Activated CD4-positive, alpha-beta T cell treated with anti-CD3 and anti-CD28 coated beads, Interleukin-2, Interleukin-4, amounts not matched to agents 100 ng/mL and 50 ng/mL, durations not matched to agents 16 hours and 8 hours (primary cell): ENCODE results near the gene FAM124A.
A peak's percentile ranks its signal among the peaks of the same experiment; 100 is the strongest.

Experiments
- DNase-seq: peaks from one replicate; pipeline ENCODE4 v3.0.0-alpha.2; 2020; ENCODE audit warnings: low spot score

Gene FAM124A

DNA sequence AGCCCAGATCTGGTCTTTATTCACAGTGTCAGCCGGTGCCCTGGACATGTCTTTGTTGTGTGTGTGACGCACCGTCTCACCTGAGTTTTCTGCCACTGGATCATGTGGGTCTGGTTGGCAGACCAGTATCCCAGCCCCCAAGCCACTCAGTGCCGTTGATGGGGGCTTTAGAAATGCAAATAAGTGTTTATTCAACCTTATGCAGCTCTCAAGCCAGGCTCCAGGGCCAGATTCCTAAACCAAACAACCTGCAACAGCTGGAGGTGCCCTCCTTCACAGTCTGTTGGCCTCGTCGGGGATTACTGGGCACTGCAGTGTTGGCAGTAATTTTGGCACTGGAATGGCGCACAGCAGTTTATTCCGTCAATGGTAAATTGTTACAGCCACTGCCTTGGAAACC, 21.6 kb downstream of the FAM124A start:
- no peak for DNase-seq

DNA sequence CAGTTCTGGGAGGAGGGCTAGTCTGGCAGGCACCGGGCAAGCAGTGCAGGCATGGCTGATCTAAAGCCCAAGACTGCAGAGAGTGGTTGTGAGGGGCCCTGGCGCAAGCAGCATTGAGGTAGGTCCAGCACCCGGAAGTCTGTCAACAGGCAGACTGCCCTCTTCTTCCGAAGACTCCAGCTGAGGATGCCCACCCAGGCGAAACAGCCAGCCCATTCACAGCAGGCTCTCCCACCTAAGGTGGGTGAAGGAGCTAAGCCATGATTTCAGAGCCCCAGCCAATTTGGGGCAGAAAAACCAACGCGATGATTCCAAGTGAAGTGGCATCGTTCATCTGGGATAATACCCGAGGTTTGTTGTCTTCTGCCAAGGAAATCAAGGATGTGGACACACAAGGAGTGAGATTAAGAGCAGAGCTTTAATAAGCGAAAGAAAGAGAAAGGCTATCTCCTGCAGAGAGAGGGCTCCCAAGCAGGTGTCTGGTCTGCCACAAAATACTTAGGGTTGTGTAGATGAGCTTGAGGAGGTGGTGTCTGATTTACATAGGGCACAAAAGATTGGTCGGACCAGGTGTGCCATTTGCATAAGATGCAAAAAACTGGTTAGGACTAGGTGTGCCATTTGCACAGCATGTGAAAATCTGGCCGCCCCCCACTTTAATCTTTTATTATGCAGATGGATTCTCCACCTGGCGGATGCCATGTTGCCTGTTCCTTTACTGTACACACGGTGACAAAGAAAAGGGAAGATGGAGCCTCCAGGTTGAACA, 22.6 kb downstream of the FAM124A start:
- DNase-seq = no peak

DNA sequence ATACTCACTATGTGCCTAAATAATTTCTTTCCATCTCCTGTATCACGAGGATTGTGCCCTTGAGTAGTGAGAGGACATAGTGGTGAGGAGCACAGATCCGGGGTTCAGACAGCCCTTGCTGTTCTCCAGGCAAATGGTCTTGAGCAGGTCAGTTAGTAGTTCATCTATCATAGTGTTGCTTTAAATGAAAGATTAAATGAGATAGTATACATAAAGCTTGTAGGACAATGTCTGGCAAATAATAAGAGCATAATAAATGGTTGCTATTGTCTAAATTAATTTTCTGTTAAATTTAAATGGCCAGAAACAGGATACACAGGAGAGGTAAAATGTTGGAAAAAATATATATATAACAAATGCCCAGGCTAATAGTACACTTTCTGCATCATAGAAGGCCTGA, 23.4 kb downstream of the FAM124A start:
- DNase-seq = no peak

DNA sequence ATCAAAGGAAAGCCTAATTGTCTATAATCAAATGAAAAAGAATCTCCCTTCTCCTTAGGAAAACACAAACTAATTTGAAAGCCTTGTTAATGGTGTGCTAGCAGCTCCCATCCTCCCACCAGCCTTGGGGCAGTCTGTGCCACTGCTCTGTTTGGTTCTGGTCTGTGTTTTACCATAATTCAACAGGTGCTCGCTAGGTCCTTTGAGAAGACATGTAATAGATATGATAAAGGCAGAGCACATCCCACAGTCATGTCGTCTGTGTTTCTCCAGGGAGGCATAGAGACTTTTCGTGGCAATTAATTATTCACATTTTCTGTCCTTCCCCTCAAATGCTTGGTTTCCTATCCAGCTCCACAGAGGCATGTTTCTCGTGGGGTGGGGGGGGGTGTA, 23.8 kb downstream of the FAM124A start:
- DNase-seq = no peak

DNA sequence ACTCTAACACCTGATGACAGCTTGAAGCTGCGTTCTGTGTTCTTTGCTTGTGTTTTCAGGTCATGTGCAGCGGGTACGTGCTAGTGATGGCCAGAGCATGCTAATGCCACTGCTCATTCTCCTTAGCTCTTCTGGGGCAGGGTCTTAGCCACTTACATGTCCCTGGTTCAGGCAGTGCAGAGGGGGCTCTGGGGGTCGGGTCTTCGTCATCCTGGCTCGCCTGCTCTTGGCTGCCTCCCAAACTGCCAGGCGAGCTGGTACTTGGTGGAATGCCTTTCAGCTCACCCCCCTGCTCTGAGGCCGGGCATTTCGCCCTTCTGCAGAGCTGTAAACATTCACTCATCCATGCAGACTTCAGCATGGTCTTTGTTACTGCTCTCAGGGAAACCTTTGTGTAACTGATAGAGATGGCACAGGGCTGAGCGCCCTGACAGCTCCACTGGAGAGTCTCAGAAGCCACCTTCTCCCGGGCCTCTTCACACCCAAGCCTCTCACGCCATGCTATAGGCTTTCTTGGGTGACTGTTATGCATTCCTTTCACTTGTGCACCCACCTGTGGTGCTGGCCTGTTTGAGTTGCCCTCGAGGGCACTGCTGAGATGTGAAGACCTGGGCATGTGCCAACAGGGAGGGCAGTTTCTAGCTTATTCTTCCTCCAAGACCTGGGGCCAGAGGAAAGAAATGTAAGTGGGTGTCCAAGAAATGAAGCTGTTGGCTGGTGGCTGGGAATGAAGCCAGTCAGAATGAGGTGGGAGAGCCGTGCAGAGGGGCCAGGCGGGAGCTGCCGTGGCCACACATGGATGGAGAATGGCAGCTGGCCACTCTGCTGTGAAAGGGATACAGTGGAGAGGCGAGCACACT, 24.4 kb downstream of the FAM124A start:
- no peak for DNase-seq

DNA sequence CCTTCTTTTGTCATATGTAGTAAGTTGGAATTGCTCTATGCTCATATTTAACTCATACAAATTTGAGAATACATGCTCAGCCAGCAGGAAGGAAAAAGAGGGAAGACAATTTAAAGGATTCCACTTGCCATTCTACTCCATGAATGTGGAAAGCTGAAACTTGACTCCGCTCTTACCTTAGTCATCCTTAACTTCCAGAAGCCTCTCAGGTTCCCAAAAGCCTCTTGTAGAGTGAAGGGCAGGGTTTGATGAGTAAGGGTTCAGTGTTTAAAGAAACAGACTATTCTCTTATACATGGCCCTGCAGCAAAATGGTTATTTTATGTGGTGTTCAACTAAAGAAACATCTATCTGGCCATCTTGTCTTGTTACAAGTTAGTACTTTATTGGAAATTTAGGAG, 27.1 kb downstream of the FAM124A start:
- DNase-seq = no peak

DNA sequence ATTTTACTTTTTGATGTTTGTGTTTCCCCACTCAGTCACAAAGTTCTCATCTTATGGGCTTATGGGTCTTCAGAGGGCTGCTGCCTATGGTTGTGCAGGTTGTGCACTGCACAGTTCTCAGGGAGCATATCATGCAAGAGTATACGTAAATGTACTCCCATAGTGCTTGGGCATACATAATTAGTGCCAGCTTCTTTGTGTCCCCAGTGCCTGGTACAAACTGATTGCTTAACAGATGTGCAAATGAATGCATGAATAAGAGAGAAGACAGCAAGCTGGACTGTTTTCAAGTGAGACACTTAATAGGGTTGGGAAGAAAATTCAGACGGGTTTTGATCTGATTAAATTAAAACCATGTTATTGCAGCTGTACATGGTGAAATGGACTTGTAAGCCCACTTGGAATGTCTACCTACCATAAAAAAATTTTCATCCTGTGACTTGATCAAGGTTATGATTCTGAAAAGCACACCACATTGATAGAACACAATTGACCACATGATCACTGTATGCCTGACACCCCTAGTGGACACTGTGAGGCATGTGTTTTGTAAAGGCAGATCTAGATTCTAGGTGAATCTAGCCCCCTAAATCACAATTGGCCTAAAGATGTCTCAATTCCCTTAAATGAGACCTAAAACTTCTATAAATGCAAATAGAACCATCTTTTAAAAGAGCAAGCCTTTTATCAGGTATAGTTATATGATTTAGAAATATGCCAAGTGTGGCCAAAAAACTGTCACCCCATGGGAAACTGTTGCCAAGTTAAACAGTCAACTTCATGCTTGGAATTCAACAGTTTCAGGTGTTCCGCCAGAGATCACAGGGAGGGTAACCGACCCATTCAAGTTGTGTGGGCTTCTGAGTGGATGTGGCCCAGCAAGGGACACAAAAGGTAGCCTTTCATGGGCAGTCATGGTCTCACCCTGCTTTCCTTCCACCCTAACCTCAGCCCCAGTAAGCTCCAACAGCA, 27.9 kb downstream of the FAM124A start:
- DNase-seq = peak; percentile 5

DNA sequence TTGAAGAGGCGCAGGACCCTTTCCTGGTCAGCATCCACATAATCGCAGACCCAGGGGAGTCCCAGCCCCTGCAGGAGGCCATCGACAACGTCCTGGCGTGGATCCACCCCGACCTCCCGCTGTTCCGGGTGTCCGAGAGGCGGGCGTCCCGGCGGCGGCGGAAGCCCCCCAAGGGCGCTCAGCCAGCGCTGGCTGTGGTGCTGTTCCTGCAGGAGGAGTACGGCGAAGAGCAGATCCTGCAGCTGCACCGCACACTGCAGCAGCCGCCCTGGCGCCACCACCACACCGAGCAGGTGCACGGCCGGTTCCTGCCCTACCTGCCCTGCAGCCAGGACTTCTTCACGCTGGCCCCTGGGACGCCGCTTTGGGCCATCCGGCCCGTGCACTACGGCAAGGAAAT, 29.3 kb downstream of the FAM124A start:
- no peak for DNase-seq

DNA sequence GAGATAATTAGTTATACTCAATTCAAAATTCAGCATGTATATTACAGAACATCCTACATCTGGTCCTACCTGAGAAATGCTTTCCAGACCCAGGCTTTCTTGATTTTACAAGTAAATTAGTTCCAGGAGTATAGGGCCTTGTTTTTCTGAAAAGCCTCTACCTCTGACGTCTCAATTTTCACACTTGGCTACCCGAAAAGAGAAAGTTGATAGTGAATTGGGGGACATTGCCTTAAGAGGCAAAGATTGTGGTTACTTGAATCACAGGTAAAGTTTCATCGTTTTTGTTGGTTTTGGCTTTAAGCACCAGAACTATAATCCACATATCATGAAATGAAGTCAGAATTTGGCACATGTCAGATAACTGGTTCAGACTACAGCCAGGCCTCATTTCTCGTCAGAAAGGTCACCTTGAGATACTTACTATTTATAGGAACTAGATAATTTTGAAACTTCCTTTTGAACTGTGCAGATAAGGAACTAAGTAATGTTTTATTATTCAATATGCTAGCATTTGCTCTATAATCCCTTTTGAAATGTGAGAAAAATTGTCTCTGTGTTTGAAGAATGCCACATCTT, 30.8 kb downstream of the FAM124A start:
- no peak for DNase-seq

DNA sequence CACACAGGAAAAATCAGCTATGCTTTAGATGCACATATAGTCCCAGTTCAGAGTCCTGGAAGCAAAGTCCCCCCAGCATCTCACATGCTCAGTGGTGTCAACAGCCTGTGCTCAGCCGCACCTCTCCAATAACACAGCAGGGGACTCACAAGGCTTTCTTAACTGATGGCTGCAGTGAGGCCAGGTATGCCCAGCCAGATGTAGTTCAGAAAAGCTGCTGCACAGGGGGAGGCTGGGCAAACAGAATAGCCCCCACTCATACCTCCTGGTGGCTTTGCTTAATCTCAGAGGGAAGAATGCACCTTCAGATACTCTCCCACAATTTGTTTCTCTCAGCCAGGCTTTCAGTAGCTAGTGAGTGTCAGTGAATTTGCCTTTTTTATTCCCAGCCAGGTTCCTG, 33.4 kb downstream of the FAM124A start:
- DNase-seq = no peak

DNA sequence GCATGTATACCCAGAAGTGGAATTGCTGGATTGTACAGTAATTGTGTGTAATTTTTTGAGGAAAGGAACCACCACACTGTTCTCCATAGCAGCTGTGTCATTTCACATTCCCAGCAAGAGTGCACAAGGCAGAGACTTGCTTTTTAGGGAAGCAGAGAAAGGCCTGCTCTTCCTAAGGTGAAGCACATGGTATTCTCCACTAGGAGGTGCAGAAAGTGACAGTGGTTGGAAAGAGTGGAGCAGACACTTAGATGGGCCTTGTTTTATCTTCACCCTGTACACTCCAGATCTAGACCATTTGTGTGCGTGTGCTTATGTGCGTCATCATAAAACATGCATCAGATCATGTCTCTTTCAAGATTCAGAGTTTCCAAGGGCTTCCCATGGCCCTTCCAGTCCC, 35.0 kb downstream of the FAM124A start:
- DNase-seq = no peak

DNA sequence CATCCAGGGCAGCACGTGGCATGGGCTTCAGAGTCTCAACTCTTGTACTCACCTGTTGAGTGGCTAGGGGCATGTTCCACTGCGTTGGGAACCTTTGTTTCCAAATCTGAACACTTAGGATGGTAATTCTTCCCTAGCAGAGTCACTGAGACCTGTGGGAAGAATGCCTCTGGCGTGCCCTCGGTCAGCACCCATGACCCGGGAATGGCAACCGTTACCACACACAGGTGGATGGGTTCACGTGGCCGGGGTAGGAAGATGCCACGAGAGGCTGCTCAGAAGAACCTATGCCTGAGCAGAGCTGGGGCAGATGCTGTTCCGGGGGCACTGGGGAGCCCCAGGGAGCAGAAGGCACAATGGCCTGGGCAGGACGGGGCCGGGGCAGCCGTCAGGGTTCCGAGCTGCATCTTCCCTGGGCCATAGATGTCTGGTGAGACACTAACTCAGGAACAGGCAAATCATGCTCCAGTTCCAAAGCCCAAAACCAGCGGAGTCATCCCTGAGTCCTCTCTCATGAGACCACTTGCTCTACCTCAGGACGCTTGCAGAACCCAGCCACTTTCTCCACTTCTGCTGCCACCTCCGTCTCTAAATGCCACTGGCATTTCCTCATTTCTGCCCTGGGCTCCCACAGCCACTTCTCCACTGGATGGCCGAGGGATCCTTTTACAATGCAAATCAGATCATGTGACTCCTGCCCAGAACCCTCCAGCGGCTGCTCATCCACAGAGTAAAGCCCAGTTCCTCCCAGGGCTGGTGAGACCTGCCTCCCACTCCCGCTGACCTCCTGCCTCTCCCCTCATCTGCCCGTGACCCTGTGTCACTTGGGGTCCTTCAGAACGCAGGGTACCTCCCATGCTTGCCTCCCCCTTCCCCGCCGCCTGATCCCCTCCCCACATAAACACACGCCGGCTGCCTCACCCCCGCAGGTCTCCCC, 36.7 kb downstream of the FAM124A start:
- DNase-seq = no peak

DNA sequence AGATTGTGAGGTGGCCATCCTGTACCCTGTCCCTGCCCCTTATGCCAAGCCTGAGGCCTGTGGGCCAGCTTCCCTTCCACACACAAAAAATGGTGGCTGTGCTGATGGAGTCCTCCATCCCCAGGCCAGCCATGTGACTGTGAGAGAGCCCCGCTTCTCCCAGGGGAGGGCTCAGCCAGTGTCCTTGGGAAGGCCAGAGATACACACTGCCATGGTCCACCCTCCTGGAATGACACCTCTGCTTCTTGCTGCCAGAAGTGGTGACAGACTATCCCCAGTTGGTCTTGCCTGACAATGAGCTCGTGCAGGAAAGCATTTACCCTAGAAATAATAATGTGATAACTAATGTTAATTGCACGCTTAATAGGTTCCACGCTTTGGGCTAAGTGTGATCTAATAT, 38.0 kb downstream of the FAM124A start:
- no peak for DNase-seq

DNA sequence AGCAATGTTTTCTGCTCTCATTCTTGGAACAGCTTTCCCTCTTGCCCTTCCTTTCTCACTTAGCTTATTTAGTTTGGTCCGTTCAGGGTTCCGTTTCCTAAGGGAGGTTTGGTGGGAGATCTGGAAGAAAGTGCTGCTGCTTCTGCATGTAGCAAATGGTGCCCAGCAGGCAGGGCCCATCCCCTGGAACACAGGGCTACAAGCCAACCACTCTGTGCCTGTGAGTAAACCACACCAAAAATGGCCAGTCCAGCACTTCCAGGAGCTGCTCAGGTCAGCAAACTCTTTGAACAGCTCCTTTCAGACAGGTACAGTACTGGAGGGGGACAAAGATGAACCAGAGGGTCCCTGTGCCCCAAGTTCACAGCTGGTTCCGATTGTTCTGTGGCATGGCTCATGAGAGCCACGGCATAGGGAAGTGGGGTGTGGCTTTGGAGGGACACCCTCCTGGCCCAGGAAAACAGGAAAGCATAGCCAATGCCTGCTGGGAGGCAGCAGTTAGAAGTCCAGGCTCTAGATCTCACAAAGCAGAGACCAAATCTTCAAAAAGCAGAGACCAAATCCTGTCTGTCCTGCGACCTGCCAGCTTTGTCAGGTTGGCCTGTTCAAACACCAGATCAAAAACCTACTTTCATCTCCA, 39.5 kb downstream of the FAM124A start:
- DNase-seq = no peak

DNA sequence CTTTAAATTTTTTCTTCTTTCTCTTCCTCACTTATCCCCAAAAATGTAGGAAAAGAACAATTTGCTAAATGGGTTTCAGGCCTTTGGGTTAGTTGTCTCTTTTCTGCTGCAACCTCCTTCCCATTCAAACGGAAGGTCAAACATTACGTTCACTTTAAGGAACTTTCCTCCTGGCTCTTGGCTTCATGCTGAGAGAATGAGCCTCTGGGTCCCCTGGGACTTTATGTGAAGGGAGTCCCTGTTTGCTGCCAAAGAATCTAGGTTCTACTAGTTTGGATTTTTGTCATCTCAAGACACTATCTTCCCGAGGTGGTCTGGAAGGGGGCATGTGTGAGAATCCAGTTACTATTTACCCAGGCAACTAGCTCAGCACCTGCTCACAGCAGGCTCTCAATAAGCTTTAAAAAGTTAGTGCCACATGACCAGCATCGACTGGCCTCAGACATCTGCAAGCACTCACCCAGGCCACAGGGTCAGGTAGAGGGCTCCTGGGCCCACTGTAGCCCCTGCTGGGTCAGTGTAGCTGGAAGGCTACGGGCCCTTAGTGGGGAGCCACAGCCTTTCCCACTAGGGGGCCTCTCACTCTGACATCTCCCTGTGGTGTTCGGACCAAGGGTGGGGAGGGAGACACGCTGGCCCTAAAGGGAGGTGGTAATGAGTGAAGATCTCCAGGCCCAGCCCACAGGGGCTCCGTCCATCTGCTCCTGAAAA, 40.5 kb downstream of the FAM124A start:
- no peak for DNase-seq

DNA sequence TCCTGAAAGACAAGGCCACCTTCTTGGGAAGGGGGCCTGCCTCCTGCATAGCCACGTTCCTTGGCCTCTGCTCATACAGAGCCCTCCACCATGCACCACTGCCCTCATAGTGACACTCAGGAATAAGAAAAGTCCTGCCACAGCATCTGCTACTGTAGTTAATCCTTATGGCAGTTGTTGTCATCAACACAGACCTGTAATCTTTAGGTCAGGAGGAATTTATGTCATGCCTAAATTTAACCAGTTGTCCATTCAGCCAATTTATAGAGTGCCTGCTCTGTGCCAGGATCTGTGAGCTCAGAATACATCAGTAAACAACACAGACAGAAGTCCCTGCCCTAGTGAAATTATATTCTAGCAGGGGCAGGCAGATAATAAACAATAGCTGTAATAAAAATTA, 44.4 kb downstream of the FAM124A start:
- no peak for DNase-seq

DNA sequence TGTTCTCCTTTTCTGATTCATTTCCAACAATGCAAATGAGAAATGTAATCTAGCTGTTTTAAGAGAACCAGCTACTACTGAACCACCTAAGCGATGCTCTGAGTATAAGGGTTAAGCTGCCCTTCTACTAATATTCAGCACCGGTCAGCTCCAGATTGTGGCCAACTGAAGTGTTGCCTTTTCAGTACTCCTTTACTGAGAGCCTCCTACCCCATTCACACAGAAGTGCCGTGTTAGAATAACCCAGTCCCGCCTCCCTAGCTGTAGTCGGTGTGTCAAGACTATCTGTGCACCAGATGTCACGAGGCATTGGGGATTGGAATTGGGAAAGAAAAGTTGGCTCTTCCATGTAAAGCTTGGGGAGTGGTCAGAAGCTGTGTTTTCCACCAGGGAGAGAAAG, 45.4 kb downstream of the FAM124A start:
- DNase-seq = no peak

DNA sequence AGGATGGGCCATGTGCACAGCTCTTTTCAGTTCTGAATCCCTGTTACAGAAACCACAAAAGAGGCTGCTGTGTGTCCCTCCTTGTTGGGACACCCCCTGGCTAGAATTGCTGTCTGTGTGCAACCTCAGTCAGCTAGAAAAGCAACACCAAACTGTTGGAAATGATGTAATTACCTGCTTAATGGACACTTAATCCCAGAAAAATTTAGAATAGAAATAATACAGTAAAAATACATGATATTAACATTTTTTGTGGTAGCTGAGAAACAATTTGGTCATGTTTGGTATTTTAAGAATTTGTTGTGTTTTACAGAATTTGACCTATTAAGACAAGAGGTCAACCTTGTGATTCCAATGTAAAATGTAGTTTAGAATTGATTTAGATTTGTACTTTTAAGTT, 46.8 kb downstream of the FAM124A start:
- no peak for DNase-seq

DNA sequence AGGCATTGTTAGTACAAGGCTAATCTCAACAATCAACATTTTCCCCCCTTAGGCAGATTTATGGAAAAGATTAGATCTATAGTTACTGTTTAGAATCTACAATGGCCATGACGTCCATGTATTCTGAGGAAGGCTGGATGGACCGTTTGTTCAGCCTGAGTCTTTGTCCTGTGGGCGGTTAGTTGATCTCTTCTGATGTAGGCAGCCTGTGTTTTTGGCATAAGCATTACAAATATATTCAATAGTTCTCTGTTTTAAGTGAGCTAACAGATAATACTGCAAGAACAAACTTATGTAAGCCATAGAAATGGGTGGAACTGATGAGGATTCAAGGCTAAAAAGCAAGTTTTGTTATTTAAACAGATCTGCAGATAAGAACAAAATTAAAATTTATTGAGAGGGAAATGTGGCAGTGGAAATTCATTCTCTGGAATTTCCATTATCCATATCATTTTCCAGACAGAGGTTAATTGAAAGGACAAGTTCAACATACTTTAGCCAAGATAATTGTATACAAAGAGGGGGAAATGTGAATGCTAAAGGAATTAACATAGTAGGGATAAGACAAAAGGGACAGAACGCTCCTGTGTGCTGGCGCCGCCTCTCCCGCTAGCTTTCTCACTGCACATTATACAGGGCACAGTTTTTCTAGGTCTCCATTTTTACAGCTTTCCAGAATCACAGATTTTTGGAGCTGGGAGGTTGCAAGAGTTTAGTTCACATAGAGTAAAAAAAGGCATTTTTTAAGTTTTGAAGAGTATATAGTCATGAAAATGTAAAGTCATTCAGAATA, 48.6 kb downstream of the FAM124A start:
- DNase-seq = no peak
